A549 (cell line): ENCODE measurements around the gene LBH. TPM values are rescaled to one million over a fixed set of nuclear protein-coding genes. Genes with fewer than 3 reads are reported as not detected.

Experiments used
- ATAC-seq, 2 experiments: fragments of 200-7000 bp in 1 of 2; fragments of >200 bp in 1 of 2; cut with Nextera tagmentation in 1 of 2; cut with Tn5 transposase in 1 of 2; 3 replicates each; pipeline versions ENCODE4 v1.8.0 to v1.9.1; 2018 to 2020; ENCODE audit warnings: mild to moderate bottlenecking in 1 of 2, moderate library complexity in 1 of 2
- CTCF ChIA-PET: fragments of 300-600 bp; sonication (Branson Sonifier 250); formaldehyde crosslinking; extraction: SDS; loops from one replicate; lab custom pipeline; 2021; ENCODE audit warnings: antibody characterized with exemption, inconsistent platforms; lab: Yijun Ruan, JAX
- POLR2A ChIA-PET: fragments of 350-600 bp; formaldehyde crosslinking; extraction: SDS; loops from one replicate; lab custom pipeline; 2021; ENCODE audit warnings: antibody characterized with exemption, inconsistent platforms; lab: Yijun Ruan, JAX
- DNase-seq, 2 experiments: peaks; one replicate each; pipeline versions ENCODE4 v3.0.0 to v3.0.0-alpha.2; 2011 to 2016; ENCODE audit warnings: low read depth in 1 of 2, low spot score in 1 of 2
- FAIRE-seq: peaks from 2 replicates; lab custom pipeline; 2011; peaks lifted over from hg19 to GRCh38; lab: Jason Lieb, UNC
- H3K27ac ChIP-seq, 2 experiments: fragments of >200 bp; sonication (Bioruptor Twin); formaldehyde crosslinking; 3 replicates each; pipeline ENCODE4 v1.5.1; 2016 to 2017
- H3K4me1 ChIP-seq: fragments of >200 bp; sonication (Bioruptor Twin); formaldehyde crosslinking; 3 replicates; pipeline ENCODE4 v1.6.1; 2016
- H3K4me2 ChIP-seq: fragments of >200 bp; sonication (Bioruptor Twin); formaldehyde crosslinking; 3 replicates; pipeline ENCODE4 v1.6.1; 2016
- H3K4me3 ChIP-seq: fragments of >200 bp; sonication (Bioruptor Twin); formaldehyde crosslinking; 3 replicates; pipeline ENCODE4 v1.5.1; 2016
- H3K9me3 ChIP-seq: fragments of >200 bp; sonication (Bioruptor Twin); formaldehyde crosslinking; 3 replicates; pipeline ENCODE4 v1.6.1; 2016
- BHLHE40 ChIP-seq: IDR thresholded peaks from 2 replicates; pipeline ENCODE4 v1.6.1; 2012; ENCODE audit warnings: low read depth, low read length, inconsistent platforms
- CBX2 ChIP-seq: fragments of 200-600 bp; sonication (generic); IDR thresholded peaks from 2 replicates; pipeline ENCODE4 v1.6.1; 2016; ENCODE audit warnings: low read depth, mild to moderate bottlenecking, borderline replicate concordance
- CBX8 ChIP-seq: fragments of 200-600 bp; sonication (generic); IDR thresholded peaks from 2 replicates; pipeline ENCODE4 v1.6.1; 2016
- CEBPB ChIP-seq, 2 experiments: fragments of >200 bp in 1 of 2; sonication (Bioruptor Twin) in 1 of 2; formaldehyde crosslinking in 1 of 2; IDR thresholded peaks; 2 replicates each; pipeline ENCODE4 v1.6.1; 2012 to 2016
- CHD2 ChIP-seq: fragments of 150-350 bp; IDR thresholded peaks from 2 replicates; pipeline ENCODE4 v1.6.1; 2014; ENCODE audit warnings: low read length; ENCODE audit not compliant: partially characterized antibody
- CHD4 ChIP-seq: fragments of 200-600 bp; sonication (generic); IDR thresholded peaks from 2 replicates; pipeline ENCODE4 v1.6.1; 2016; ENCODE audit warnings: antibody characterized with exemption, mild to moderate bottlenecking, borderline replicate concordance
- E2F6 ChIP-seq: IDR thresholded peaks from 2 replicates; pipeline ENCODE4 v1.6.1; 2012; ENCODE audit warnings: low read depth, borderline replicate concordance
- EHF ChIP-seq: fragments of 250-450 bp; sonication (Bioruptor Pico); IDR thresholded peaks from 2 replicates; pipeline ENCODE4 v1.5.0; 2020; ENCODE audit warnings: mild to moderate bottlenecking
- ELK1 ChIP-seq: fragments of 150-350 bp; IDR thresholded peaks from 2 replicates; pipeline ENCODE4 v1.6.1; 2014; ENCODE audit warnings: low read depth, mild to moderate bottlenecking, low read length
- EP300 ChIP-seq, 2 experiments: fragments of >200 bp; sonication (Bioruptor Twin); formaldehyde crosslinking; IDR thresholded peaks; 2 replicates in 1 of 2; 3 replicates in 1 of 2; pipeline ENCODE4 v1.6.1; 2016 to 2017
- FOXS1 ChIP-seq: fragments of 250-450 bp; sonication (Bioruptor Pico); IDR thresholded peaks from 2 replicates; pipeline ENCODE4 v1.5.0; 2020; ENCODE audit warnings: mild to moderate bottlenecking, moderate library complexity
- HES2 ChIP-seq: fragments of >200 bp; sonication (Bioruptor Twin); formaldehyde crosslinking; IDR thresholded peaks from 2 replicates; pipeline ENCODE4 v1.6.1; 2016
- HMGXB4 ChIP-seq: fragments of 250-450 bp; sonication (Bioruptor Pico); IDR thresholded peaks from 2 replicates; pipeline ENCODE4 v1.5.0; 2021; ENCODE audit warnings: mild to moderate bottlenecking, moderate library complexity, borderline replicate concordance
- HOXA7 ChIP-seq: fragments of 250-450 bp; sonication (Bioruptor Pico); IDR thresholded peaks from 2 replicates; pipeline ENCODE4 v1.5.0; 2020; ENCODE audit warnings: mild to moderate bottlenecking, moderate library complexity
- JUN ChIP-seq, 2 experiments: fragments of >200 bp; sonication (Bioruptor Twin); formaldehyde crosslinking; IDR thresholded peaks; 2 replicates in 1 of 2; 3 replicates in 1 of 2; pipeline ENCODE4 v1.6.1; 2016 to 2017
- JUNB ChIP-seq: fragments of >200 bp; sonication (Bioruptor Twin); formaldehyde crosslinking; IDR thresholded peaks from 2 replicates; pipeline ENCODE4 v1.6.1; 2016
- KDM1A ChIP-seq: fragments of 200-600 bp; sonication (generic); IDR thresholded peaks from 2 replicates; pipeline ENCODE4 v1.6.1; 2016; ENCODE audit warnings: low read depth, mild to moderate bottlenecking
- KDM5A ChIP-seq: fragments of 200-600 bp; sonication (generic); IDR thresholded peaks from 2 replicates; pipeline ENCODE4 v1.6.1; 2016; ENCODE audit warnings: antibody characterized with exemption, mild to moderate bottlenecking
- MAFK ChIP-seq: fragments of 450-650 bp; IDR thresholded peaks from 2 replicates; pipeline ENCODE4 v1.6.1; 2014; ENCODE audit not compliant: partially characterized antibody
- MAZ ChIP-seq: fragments of 150-350 bp; IDR thresholded peaks from 2 replicates; pipeline ENCODE4 v1.6.1; 2014; ENCODE audit warnings: antibody characterized with exemption, low read depth, low read length, borderline replicate concordance
- NFE2L2 ChIP-seq: fragments of 150-350 bp; conservative IDR thresholded peaks from 2 replicates; pipeline ENCODE4 v1.6.1; 2014; ENCODE audit warnings: low read length
- NR3C1 ChIP-seq: fragments of >200 bp; sonication (Bioruptor Twin); formaldehyde crosslinking; IDR thresholded peaks from 3 replicates; pipeline ENCODE4 v1.6.1; 2017
- PHF8 ChIP-seq: fragments of 200-600 bp; sonication (generic); IDR thresholded peaks from 2 replicates; pipeline ENCODE4 v1.6.1; 2016; ENCODE audit warnings: low read depth, mild to moderate bottlenecking, antibody characterized with exemption, moderate library complexity, borderline replicate concordance
- RCOR1 ChIP-seq: fragments of 150-350 bp; IDR thresholded peaks from 2 replicates; pipeline ENCODE4 v1.6.1; 2014; ENCODE audit warnings: antibody characterized with exemption, low read length, low read depth
- RFX5 ChIP-seq: fragments of 450-650 bp; IDR thresholded peaks from 2 replicates; pipeline ENCODE4 v1.7.1; 2014; ENCODE audit warnings: antibody characterized with exemption, mild to moderate bottlenecking, moderate library complexity
- SMC3 ChIP-seq: fragments of >200 bp; sonication (Bioruptor Twin); formaldehyde crosslinking; IDR thresholded peaks from 3 replicates; pipeline ENCODE4 v1.6.1; 2018; ENCODE audit warnings: inconsistent platforms
- SREBF2 ChIP-seq: fragments of 450-650 bp; IDR thresholded peaks from 2 replicates; pipeline ENCODE4 v1.6.1; 2014; ENCODE audit warnings: mild to moderate bottlenecking, moderate library complexity
- USF2 ChIP-seq: fragments of 450-650 bp; IDR thresholded peaks from 2 replicates; pipeline ENCODE4 v1.6.1; 2014; ENCODE audit warnings: antibody characterized with exemption
- ZNF302 ChIP-seq: fragments of 250-450 bp; sonication (Bioruptor Pico); IDR thresholded peaks from 2 replicates; pipeline ENCODE4 v1.9.0; 2021; ENCODE audit warnings: inconsistent platforms, mild to moderate bottlenecking, moderate library complexity
- ZSCAN20 ChIP-seq: fragments of 250-450 bp; sonication (Bioruptor Pico); IDR thresholded peaks from 2 replicates; pipeline ENCODE4 v1.8.0; 2022; ENCODE audit warnings: mild to moderate bottlenecking, moderate library complexity
- WGBS: methylation state at CpG from one replicate; pipeline ENCODE4 v1.1.6; 2017; ENCODE audit errors: missing lambda C conversion rate; 5-methylcytosine and 5-hydroxymethylcytosine counted together
- polyA plus RNA-seq, 4 experiments: library from polyadenylated mRNA; depleted of rRNA in 3 of 4; stranded (reverse); fragments of >200 nt; fragmentation: RNase III in 1 of 4; extraction: RNeasy Plus Mini Kit Qiagen cat#74134 plus additional on column Dnase treatment in 1 of 4; gene quantifications; 2 replicates in 3 of 4; 3 replicates in 1 of 4; pipeline ENCODE4 v1.2.3, GENCODE V29; 2011 to 2017
- TF ChIP-seq, protein P1 (sequence below): fragments of 200-600 bp; sonication (generic); IDR thresholded peaks from 2 replicates; pipeline ENCODE4 v1.6.1; 2016; ENCODE audit warnings: antibody characterized with exemption, mild to moderate bottlenecking, moderate library complexity
- TF ChIP-seq, protein P2 (sequence below): IDR thresholded peaks from 2 replicates; pipeline ENCODE4 v1.6.1; 2012

Gene LBH
- polyA plus RNA-seq, 2 of the 4 experiments (the other 2 are of a cell fraction): 163 to 216 TPM

- WGBS: 19% methylated on average over 6 of the region's 6 CpGs
- ATAC-seq (peak; percentile 64 to 81), FAIRE-seq (no peak), DNase-seq (peak; percentile 21 to 83)
- POLR2A ChIA-PET: interaction anchor here (0.6 to 2.4 kb wide), 6 partner anchors 26 to 111 kb away, joined by 3 to 17 read pairs (median 6); partner anchors contain the start of gene LBH
- Histone ChIP-seq H3K4me2 (peak overlapping the region; percentile 62), H3K9me3 (no peaks in the 10 kb centered on the region), H3K4me3 (no peak overlapping the region), H3K4me1 (peaks cover 45% of the 10 kb centered on the region), H3K27ac (peak overlapping the region; percentile 80 to 88)
- CTCF ChIA-PET: interaction anchor here (1.1 to 2.6 kb wide), 6 partner anchors 8 to 136 kb away, joined by 3 to 7 read pairs (median 4); no protein-coding TSS in a partner anchor
- TF ChIP-seq NR3C1 (no peak), CHD2 (no peak), RCOR1 (no peak), RFX5 (no peak), CBX8 (no peak), E2F6 (peak; percentile 33; the same call in 1 of the 2 replicates), PHF8 (no peak), EP300 (IDR thresholded peaks at IDR 0.05) (peak; percentile 71 to 94; a peak in 4 of 5 replicates), MAFK (no peak), USF2 (no peak), JUNB (peak; percentile 70), MAZ (no peak), SMC3 (peak; percentile 21; the same call in 2 of the 3 replicates), ELK1 (no peak), KDM5A (no peak), ZNF302 (CRISPR knock-in tag) (no peak), KDM1A (no peak), BHLHE40 (no peak), CHD4 (no peak), FOXS1 (CRISPR knock-in tag) (no peak), CEBPB (IDR thresholded peaks at IDR 0.05) (peak in 1 of 2 experiments; percentile 67; a peak in 1 of 4 replicates), HES2 (no peak), ZSCAN20 (CRISPR knock-in tag) (no peak), HMGXB4 (CRISPR knock-in tag) (no peak), NFE2L2 (no peak), JUN (IDR thresholded peaks at IDR 0.05) (peak; percentile 55 to 67; a peak in 2 of 5 replicates), SREBF2 (no peak), HOXA7 (CRISPR knock-in tag) (no peak), EHF (CRISPR knock-in tag) (no peak), CBX2 (no peak)
- TF ChIP-seq, protein P1, sequence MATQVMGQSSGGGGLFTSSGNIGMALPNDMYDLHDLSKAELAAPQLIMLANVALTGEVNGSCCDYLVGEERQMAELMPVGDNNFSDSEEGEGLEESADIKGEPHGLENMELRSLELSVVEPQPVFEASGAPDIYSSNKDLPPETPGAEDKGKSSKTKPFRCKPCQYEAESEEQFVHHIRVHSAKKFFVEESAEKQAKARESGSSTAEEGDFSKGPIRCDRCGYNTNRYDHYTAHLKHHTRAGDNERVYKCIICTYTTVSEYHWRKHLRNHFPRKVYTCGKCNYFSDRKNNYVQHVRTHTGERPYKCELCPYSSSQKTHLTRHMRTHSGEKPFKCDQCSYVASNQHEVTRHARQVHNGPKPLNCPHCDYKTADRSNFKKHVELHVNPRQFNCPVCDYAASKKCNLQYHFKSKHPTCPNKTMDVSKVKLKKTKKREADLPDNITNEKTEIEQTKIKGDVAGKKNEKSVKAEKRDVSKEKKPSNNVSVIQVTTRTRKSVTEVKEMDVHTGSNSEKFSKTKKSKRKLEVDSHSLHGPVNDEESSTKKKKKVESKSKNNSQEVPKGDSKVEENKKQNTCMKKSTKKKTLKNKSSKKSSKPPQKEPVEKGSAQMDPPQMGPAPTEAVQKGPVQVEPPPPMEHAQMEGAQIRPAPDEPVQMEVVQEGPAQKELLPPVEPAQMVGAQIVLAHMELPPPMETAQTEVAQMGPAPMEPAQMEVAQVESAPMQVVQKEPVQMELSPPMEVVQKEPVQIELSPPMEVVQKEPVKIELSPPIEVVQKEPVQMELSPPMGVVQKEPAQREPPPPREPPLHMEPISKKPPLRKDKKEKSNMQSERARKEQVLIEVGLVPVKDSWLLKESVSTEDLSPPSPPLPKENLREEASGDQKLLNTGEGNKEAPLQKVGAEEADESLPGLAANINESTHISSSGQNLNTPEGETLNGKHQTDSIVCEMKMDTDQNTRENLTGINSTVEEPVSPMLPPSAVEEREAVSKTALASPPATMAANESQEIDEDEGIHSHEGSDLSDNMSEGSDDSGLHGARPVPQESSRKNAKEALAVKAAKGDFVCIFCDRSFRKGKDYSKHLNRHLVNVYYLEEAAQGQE: no peak
- TF ChIP-seq, protein P2, sequence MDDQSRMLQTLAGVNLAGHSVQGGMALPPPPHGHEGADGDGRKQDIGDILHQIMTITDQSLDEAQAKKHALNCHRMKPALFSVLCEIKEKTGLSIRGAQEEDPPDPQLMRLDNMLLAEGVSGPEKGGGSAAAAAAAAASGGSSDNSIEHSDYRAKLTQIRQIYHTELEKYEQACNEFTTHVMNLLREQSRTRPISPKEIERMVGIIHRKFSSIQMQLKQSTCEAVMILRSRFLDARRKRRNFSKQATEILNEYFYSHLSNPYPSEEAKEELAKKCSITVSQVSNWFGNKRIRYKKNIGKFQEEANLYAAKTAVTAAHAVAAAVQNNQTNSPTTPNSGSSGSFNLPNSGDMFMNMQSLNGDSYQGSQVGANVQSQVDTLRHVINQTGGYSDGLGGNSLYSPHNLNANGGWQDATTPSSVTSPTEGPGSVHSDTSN: no peak
Observed at GRCh38 chr2:30300456-30301221, 69.3 kb downstream of the LBH start.
